Measurements from ENCODE around the gene IFNA5. TPM values are rescaled to one million over a fixed set of nuclear protein-coding genes. Genes with fewer than 3 reads are reported as not detected.

IFNA5 gene
- total and polyA plus RNA-seq, 10 of the 15 experiments (the other 5 are each of a cell fraction or from before 2014, with no cell fraction given): not detected

- in situ Hi-C loops (cut with MboI): no loop called here
- 38% methylated on average over 4 of the region's 4 CpGs for WGBS (ENCODE audit: insufficient coverage, insufficient replicate concordance, low lambda C conversion rate, missing lambda C conversion rate)
- H4K20me1 ChIP-seq (ENCODE audit: control insufficient read depth, insufficient read depth): no peaks in the 10 kb centered on the region
- ChIA-PET SMC1A (ENCODE audit: uncharacterized antibody, unreplicated experiment) (interaction anchor here (0.9 to 2.5 kb wide), 4 partner anchors 14 to 54 kb away, joined by 3 to 11 read pairs (median 3); no protein-coding TSS in a partner anchor), POLR2A (no interaction called here), RAD21 (ENCODE audit: unreplicated experiment) (interaction anchor here (1.0 kb wide), 1 partner anchor 59 kb away, joined by 3 read pairs; no protein-coding TSS in a partner anchor), CTCF (interaction anchor here (0.6 to 3.3 kb wide), 5 partner anchors 11 to 538 kb away, joined by 3 to 22 read pairs (median 5); no protein-coding TSS in a partner anchor)
- H3K27me3 ChIP-seq (replicated peaks in 1 of 2; ENCODE audit: control insufficient read depth in 2 of 2, insufficient read depth in 2 of 2, low read length in 1 of 2): no peaks in the 10 kb centered on the region
- no peak overlapping the region for H3K9ac ChIP-seq (ENCODE audit: control insufficient read depth, insufficient read depth, low read length)
- no peak for FAIRE-seq
- H3K27ac ChIP-seq (ENCODE audit: control insufficient read depth, insufficient read depth): no peak overlapping the region
- DNase-seq (ENCODE audit: low read depth, low spot score): no peak
- no TSS peak for BruUV-seq (replicated peaks)
- H2AFZ ChIP-seq (ENCODE audit: control insufficient read depth, low read depth, low read length): no peak overlapping the region; the same call in 1 of the 2 replicates
- H3K79me2 ChIP-seq (ENCODE audit: control insufficient read depth, insufficient read depth, low read length): no peaks in the 10 kb centered on the region
- H3K4me1 ChIP-seq (ENCODE audit: control insufficient read depth, insufficient read depth, low read length): no peaks in the 10 kb centered on the region
- H3K4me3 ChIP-seq: no peak overlapping the region
- intact Hi-C loops (cut with micrococcal nuclease; ENCODE audit: unreplicated experiment): no loop called here
- no peaks in the 10 kb centered on the region for H3K36me3 ChIP-seq (ENCODE audit: control insufficient read depth in 2 of 2, insufficient read depth in 2 of 2, low read length in 1 of 2)
- peak; percentile 63 for ATAC-seq
- TF ChIP-seq ZNF24 (IDR thresholded peaks at IDR 0.05) (no peak), CBX5 (IDR thresholded peaks at IDR 0.05; ENCODE audit: low read depth) (no peak), ZNF274 (IDR thresholded peaks at IDR 0.05; ENCODE audit: insufficient read depth, insufficient read length) (no peak), CREM (IDR thresholded peaks at IDR 0.05; ENCODE audit: low read depth) (no peak), PBX3 (IDR thresholded peaks at IDR 0.05; ENCODE audit: insufficient replicate concordance, low read depth, low read length) (no peak), ZBTB11 (CRISPR knock-in tag; IDR thresholded peaks at IDR 0.05) (no peak), POU2F2 (IDR thresholded peaks at IDR 0.05; ENCODE audit: borderline replicate concordance, low read depth, low read length) (no peak), SREBF1 (IDR thresholded peaks at IDR 0.05; ENCODE audit: low read length) (no peak), BCL11A (IDR thresholded peaks at IDR 0.05; ENCODE audit: low read depth, low read length) (no peak)
- H3K9me3 ChIP-seq (replicated peaks; ENCODE audit: control insufficient read depth, insufficient read depth, low read length): peaks cover 1% of the 10 kb centered on the region; the same call in 1 of the 3 replicates
- H3K4me2 ChIP-seq (ENCODE audit: control insufficient read depth, insufficient read depth): no peak overlapping the region
These were observed 35.6 kb upstream of the IFNA5 start for GRCh38 chr9:21340735-21341134.

Measured in GM12878 (cell line).